GM18507 (cell line): ENCODE results near the gene ZNF205.
A peak's percentile ranks its signal among the peaks of the same experiment; 100 is the strongest.
"Not testable (repeated sequence)": the region's sequence is repeated elsewhere in the genome, so short reads cannot be mapped to it uniquely, and the experiment has no call there.

Experiments
- DNase-seq: peaks from one replicate; pipeline ENCODE4 v3.0.0; 2011; ENCODE audit warnings: low read depth; ENCODE audit not compliant: insufficient read length; ENCODE audit errors: extremely low spot score
- FAIRE-seq: peaks from 2 replicates; lab custom pipeline; 2011; peaks lifted over from hg19 to GRCh38; lab: Jason Lieb, UNC

Gene ZNF205

DNA sequence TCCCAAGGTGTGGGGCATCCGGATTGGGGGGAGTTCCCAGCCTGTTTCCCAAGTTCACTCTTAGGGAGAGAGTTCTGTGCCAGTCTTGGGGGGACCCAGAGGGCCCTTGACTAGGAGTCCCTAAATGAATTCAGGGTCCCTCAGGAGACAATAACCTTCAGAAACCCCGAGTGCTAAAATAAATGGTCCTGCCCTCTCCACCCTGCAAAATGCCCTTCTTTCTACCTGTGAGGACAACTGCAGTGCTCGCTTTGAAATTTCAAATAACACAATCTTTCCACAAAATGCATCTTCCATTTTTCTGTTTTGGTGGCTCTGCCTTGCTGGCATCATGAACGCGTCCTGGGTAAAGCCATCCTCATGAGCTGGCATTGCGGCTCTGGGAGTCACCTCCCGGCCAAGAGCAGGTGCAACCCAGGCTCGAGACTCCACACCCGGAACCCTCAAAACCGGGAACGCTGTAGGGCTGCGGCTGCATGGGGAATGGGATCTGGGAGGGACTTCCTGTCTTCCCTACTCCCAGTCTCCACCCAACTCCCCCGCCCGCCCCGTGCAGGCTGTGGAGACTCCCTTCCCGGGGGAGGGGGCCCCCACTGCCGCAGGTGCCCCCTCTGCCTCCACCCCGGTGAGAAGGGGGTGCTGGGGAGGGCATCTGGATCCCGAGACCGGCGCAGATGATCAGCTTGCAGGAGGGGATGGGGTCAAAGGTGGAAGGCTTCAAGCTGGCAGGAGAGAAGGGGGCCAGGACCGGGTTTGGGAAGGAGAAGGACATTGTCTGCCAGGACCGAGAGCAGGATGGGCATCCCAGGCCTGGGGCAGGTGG lies at the start of gene ZNF205:
TSS of gene ZNF205 (plus strand) at position 529 of the 823 bp plus-strand sequence. CDS start 845 bp downstream, outside the sequence.
- FAIRE-seq: no peak
- DNase-seq: no peak

DNA sequence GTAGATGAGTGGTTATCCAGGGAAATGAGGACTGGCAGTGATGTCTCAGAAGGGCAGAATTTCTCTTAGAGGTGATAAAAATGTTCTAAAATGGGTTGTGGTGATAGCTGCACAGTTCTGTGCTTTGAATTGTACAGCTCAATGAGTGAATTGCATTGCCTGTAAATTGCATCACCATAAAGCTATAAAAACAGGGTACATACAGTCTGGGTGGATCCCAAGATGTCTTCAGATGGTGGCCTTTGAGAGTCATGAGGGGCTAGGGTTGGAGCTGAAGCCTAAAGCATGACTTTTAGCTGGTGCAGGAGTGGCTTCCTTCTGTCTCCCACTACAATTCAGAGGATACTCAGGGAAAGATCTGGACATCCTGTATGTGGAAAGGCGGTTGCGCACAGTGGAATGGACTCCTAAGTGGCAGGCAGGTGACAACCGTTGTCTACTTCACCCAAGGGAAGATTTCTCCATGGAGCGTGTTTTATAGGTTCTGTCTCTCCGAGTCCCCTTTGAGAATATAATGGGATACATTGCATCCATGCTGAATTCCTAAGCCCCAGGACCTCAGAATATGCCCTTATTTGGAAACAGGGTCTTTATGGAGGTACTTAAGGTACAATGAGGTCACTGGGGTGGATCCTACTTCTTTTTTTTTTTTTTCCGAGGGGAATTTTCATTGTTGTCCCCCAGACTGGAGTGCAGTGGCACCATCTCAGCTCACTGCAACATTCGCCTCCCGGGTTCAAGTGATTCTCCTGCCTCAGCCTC lies 48.6 kb upstream of the ZNF205 start:
- FAIRE-seq (no peak), DNase-seq (no peak)

DNA sequence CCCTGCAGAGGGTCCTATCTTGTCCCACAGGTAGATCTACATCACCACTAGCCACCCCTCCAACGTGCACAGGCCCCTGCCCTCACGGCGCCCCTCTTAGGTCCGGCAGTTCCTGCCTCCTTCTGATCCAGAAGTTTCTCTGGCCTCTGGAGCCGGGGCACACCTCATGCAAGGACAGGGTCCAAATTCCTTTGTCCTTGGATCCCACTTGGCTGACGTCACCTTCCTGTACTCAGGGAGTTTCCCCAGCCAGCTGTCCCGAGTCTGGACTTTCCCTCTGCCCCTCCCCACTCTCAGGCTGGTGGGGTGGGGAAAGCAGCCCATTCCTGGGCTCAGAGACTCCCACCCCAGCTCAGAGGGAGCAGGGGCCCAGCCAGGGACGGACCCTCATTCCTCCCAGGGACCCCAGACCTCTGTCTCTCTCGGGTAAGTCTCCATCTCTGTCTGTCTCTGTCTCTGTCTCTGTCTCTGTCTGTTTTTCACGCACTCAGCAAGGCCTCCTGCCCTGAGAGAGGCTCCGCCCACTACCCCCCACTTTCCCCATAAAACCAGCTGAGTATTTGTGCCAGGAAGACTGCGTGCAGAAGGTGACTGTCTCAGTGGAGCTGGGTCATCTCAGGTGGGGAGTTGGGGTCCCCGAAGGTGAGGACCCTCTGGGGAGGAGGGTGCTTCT lies 47.2 kb upstream of the ZNF205 start, which contains the start of gene IL32:
TSS of gene IL32 (plus strand) at position 572 of the 673 bp plus-strand sequence. CDS start 172 bp downstream, outside the sequence.
- FAIRE-seq (peak; percentile 65), DNase-seq (no peak)

DNA sequence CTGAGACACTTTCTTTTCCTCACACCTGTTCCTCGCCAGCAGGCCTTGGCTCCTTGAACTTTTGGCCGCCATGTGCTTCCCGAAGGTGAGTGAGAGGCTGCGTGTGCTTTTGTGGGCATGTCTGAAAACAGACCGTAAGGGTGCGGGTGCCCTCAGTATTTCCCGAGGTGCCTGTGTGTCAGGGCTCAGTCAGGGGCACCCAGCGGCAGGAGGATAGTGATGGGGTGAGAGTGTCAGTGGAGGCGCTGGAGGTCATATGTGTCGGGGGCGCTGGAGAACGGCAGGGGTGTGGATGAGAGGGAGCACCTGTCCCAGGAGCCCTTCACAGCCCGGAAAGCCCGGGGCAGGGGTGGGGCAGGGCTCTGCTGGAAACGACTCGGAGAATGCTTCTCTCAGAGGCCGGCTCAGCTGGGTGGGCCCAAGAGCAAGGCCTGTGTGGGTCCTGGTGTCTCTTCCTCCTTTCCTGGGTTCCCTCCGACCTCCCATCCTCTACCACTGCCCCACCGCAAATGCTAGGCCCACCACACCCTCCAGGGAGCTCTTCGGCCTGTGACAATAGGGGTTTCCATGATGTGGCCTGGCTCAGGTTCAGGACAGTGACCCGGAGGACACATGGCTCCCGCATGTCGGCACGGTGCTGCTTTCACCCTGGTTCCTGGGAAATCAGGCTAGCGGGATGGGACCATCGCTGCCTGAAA lies 46.5 kb upstream of the ZNF205 start:
- no peak for FAIRE-seq

DNA sequence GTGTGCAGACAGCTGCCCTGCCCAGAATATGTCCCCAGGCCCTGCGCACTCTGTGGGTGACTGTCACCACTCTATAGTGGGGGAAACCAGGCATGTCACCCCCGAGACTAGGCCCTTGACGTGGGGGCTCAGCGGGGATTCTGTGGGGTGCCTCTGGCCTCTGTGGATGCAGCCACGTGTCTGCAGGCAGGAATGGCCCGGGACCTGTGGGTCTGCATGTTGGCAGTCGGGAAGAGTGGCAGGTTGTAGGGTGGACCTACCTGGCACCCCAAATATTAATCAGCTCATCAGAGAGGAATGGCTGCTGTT lies 46.0 kb upstream of the ZNF205 start:
- FAIRE-seq: no peak
- no peak for DNase-seq

More for the DNA sequence above, 46.5 kb upstream of the ZNF205 start:
- no peak for DNase-seq

DNA sequence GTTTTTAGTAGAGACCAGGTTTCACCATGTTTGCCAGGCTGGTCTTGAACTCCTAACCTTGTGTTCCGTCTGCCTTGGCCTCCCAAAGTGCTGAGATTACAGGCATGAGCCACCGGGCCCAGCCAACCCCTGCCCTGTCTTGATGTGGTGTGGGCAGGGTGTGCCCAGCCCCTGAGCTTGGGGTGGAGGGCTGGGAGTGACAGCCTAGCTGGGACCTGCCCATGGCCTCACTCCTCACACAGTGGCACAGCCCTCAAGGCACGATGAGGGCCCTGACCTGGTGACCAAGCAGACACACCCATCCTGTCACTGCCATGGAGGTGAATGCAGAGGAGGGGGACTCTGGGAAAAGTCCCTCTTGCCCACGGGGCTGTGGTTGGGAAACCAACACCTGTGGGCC lies 43.9 kb upstream of the ZNF205 start:
- no peak for DNase-seq
- no peak for FAIRE-seq

DNA sequence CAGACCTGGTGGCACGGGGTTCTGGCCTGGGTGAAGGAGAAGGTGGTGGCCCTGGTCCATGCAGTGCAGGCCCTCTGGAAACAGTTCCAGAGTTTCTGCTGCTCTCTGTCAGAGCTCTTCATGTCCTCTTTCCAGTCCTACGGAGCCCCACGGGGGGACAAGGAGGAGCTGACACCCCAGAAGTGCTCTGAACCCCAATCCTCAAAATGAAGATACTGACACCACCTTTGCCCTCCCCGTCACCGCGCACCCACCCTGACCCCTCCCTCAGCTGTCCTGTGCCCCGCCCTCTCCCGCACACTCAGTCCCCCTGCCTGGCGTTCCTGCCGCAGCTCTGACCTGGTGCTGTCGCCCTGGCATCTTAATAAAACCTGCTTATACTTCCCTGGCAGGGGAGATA lies 43.2 kb upstream of the ZNF205 start:
- DNase-seq, FAIRE-seq: not testable (repeated sequence)

DNA sequence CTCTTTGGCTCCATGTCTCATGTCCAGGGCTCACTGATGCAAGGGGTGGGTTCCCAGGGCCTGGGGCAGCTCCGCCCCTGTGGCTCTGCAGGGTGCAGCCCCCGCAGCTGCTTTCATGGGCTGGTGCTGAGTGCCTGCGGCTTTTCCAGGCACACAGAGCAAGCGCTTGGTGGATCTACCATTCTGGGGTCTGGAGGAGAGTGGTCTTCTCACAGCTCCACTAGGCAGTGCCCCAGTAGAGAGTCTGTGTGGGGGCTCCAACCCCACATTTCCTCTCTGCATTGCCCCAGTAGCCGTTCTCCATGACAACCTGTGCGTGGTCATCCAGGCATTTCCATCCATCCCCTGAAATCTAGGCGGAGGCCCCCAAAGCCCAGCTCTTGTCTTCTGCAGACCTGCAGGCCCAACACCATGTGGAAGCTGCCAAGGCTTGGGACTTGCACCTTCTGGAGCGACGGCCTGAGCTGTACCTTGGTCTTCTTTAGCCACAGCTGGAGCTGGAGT lies 41.7 kb upstream of the ZNF205 start:
- DNase-seq: no peak

DNA sequence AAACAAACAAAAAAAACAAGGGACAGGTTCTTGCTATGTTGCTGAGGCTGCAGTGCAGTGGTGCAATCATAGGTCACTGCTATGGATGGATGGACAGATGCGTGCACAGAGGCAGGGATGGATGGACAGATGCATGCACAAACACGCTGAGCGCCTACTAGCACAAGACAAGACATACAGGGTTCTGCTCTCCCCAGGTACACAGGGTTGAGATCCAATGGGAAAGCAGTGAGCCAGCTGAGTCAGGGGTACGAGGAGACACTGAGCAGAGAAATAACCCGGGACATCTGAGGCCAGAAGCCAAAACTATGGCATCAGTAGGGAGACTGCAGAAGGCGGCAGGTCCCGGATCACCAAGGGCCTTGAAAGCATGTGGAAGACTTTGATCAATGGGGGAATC lies 40.7 kb upstream of the ZNF205 start:
- DNase-seq (no peak), FAIRE-seq (no peak)

More for the DNA sequence above, 41.7 kb upstream of the ZNF205 start:
- FAIRE-seq: no peak

DNA sequence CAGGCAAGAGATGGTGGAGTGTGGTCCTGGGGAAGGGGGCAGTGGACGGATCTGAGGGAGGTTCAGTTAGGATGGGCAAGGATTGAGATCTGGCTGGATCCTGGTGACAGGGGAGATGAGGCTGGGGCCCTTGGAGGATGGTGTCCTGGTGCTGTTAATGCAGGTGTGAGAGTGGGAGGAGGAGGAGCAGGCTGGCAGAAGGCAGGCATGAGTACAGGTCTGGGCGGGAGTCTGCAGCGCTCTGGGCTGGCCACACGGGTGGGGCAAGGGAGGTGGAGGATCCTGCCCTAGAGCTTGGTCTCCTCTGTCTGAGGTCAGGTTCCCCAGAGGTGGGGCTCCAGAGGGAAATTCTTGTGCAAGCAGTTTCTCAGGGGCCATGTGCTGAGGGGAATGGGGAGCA lies 40.2 kb upstream of the ZNF205 start:
- not testable (repeated sequence) for FAIRE-seq

DNA sequence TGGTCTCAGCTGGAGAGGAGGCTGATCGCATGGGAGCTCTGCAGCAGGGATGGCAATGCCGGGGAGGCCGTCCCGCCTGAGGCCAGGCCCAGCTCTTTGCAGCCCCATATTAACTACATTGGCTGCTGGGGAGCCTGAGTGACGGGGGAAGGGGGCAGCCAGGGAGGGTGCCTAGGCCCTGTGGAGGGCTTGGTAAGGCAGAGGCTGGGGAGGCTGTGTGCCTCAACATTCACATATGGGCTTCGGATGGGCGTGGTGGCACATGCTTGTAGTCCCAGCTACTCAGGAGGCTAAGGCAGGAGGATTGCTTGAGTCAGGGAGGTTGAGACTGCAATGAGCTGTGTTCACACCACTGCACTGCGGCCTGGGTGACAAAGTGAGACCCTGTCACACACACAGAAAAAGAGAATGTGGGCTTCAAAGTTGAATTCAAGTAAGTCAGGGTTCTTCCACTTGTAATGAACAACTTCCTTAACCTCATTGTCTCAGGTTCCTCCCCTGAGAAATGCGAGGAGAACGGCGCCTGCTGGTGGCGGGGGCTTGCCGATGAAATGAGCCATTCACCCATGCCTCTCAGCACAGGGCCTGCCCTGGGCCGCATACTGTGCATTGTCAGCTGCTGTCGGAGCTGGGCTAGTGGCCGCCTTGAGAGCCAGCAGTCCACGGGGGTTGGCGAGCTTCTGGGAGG lies 39.7 kb upstream of the ZNF205 start:
- peak; percentile 5 for FAIRE-seq
- DNase-seq: not testable (repeated sequence)

More for the DNA sequence above, 40.2 kb upstream of the ZNF205 start:
- DNase-seq: not testable (repeated sequence)

DNA sequence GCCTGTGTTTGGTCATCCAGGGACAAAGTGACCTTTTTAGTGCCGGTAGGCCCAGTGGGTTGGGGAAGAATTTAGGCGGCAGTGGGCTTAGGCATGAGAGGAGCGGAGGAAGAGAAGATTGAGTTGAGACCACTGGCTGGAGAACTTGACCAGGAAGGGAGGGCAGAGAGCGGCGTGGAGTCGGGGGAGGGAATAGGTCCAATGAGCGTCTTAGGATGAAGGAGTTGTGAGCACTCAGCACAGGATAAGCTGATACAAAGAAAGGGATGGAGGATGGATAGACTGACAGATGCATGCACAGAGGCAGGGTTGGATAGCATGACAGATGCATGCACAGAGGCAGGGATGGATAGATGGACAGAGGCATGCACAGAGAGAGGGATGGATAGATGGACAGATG lies 38.9 kb upstream of the ZNF205 start:
- no peak for DNase-seq
- no peak for FAIRE-seq

DNA sequence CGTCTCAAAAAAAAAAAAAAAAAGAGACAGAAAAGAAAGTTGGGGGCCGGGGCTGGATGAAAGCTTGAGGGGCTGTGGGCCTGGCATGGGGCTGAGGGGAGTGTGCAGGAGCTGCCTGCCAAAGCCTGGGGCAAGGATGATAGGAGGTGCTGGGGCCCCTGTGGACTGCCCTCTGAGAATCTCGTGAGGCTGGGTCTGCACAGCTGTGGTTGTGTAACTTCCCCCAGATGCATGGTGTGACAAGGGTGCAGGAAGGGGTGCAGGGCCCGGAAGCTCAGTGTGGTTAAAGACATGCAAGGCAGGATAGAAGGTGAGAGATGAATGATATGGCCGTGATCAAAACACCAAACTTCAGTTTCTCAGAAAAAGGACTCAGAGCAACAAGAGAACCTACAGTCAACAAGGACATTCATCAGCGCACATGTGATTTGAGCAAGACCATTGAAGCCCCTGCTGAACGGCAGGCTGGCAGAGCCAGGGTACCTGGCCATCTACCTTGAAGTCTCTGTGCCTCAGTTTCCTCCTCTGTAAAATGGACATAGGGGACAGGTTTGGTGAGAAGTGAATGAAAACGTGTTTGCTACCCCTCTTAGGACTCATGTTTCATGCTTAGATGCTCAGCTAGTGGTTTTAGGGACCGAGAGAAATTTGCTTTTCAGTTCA lies 37.4 kb upstream of the ZNF205 start:
- DNase-seq: no peak

DNA sequence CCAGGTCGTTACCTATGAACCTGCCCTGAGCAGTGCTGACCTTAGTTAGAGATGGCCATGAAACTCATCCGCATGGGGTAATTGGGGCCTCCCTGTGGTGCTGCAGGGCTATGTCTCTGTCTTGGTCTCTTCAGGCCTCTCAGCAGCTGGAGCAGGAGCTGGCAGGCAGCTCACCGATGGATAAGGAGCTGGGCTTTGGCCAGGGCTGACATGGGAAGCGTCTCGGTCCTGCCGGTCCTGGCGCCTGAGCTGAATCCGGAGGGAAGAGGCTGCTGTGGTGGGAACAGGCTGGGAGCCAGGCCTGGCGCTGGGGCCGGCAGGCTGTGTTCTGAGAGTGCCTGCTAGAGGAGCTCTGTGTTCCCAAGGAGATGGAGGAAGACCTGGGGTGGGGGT lies 36.9 kb upstream of the ZNF205 start:
- FAIRE-seq (no peak), DNase-seq (no peak)

More for the DNA sequence above, 37.4 kb upstream of the ZNF205 start:
- peak; percentile 92 for FAIRE-seq

DNA sequence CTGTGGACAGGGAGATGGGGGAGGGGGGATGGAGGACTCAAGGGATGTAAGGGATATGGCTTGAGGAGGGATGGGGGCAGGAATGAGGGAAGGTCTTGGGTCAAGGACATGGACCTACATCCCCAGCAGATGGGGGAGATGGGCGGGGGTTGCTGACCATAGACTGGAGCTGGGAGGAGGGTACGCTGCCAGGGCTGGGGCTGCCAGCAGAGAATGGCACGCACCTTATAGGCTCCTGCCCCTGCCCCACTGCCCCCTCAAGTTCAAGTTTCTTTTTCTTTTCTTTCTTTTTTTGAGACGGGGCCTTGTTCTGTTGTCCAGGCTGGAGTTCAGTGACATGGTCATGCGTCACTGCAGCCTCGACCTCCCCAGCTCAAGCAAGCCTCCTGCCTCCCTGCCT lies 36.4 kb upstream of the ZNF205 start:
- FAIRE-seq: peak; percentile 45
- DNase-seq: not testable (repeated sequence)

DNA sequence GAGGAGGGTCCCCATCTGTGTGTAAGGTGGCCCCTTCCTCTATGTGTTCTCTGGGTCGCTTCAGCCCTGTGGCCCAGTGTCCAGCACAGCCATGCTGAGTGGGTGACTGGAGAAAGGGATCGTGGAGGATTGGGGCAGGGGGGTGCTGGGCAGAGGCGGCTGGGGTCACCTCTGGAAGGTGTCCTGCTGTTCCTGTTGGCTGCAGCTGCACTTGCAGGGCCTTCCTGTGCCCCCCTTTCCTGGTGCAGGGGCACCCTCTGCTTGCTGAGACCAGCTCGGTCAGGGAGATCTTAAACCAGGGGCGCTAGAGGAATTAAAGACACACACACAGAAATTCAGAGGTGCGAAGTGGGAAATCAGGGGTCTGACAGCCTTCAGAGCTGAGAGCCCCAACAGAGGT lies 35.8 kb upstream of the ZNF205 start:
- FAIRE-seq (no peak), DNase-seq (no peak)

DNA sequence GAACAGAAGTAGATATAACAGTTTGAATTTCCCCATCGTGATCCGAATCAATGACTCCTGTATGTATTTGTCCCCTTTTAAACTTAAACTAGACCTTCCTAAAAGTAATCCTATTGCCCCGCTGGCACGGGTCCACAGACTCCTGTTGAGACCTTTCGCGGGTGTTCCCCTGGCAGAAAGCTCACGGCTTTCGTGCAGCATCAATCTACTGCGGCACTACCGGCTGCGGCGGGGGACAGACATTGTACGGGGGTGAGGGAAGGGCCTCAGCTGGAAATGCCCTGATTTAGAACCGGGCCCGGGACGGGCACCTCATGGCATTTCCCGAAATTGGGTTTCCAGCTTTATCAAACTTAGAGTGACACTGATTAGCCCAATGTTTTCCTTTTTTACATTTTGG lies 32.4 kb upstream of the ZNF205 start:
- DNase-seq (no peak), FAIRE-seq (no peak)

DNA sequence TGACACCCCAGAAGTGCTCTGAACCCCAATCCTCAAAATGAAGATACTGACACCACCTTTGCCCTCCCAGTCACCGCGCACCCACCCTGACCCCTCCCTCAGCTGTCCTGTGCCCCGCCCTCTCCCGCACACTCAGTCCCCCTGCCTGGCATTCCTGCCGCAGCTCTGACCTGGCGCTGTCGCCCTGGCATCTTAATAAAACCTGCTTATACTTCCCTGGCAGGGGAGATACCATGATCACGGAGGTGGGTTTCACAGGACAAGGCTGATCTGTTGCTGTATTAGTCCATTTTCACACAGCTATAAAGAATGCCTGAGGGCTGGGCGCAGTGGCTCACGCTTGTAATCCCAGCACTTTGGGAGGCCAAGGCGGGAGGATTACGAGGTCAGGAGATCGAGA lies 30.4 kb upstream of the ZNF205 start:
- DNase-seq, FAIRE-seq: not testable (repeated sequence)
